GM12878 (cell line): ENCODE results near the gene ZNF322. TPM values are rescaled to one million over a fixed set of nuclear protein-coding genes. Genes with fewer than 3 reads are reported as not detected.
"Not testable (repeated sequence)": the region's sequence is repeated elsewhere in the genome, so short reads cannot be mapped to it uniquely, and the experiment has no call there.

ENCODE experiments used
- ATAC-seq: fragments of 200-7000 bp; cut with Tn5 transposase; 3 replicates; pipeline ENCODE4 v1.9.1; 2020; ENCODE audit warnings: mild to moderate bottlenecking, moderate library complexity
- BruUV-seq: library from RNA; stranded (reverse); fragments of 400-500 nt; replicated peaks from 2 replicates; lab custom pipeline; 2021; lab: Mats Ljungman, UMichigan
- CTCF ChIA-PET: fragments of 300-600 bp; sonication (Branson Sonifier 250); formaldehyde crosslinking; extraction: SDS; loops from one replicate; lab custom pipeline; 2021; ENCODE audit warnings: inconsistent platforms; lab: Yijun Ruan, JAX
- POLR2A ChIA-PET: fragments of 350-600 bp; formaldehyde crosslinking; extraction: SDS; loops from one replicate; lab custom pipeline; 2021; ENCODE audit warnings: inconsistent platforms; lab: Charles Lee
- RAD21 ChIA-PET: fragments of 300-600 bp; sonication (Branson Sonifier 250); formaldehyde crosslinking; loops from one replicate; lab custom pipeline; 2023; ENCODE audit warnings: antibody characterized with exemption; ENCODE audit not compliant: unreplicated experiment; lab: Charles Lee
- SMC1A ChIA-PET: fragments of 300-600 bp; sonication (Branson Sonifier 250); formaldehyde crosslinking; loops from one replicate; lab custom pipeline; 2023; ENCODE audit not compliant: unreplicated experiment, uncharacterized antibody; lab: Charles Lee
- DNase-seq: peaks from one replicate; pipeline ENCODE4 v3.0.0-alpha.2; 2011; ENCODE audit warnings: low read depth, low spot score
- FAIRE-seq: peaks from 3 replicates; lab custom pipeline; 2011; peaks lifted over from hg19 to GRCh38; lab: Jason Lieb, UNC
- H2AFZ ChIP-seq: 2 replicates; pipeline ENCODE4 v1.6.0; 2011; ENCODE audit warnings: low read depth, low read length, control low read depth; ENCODE audit not compliant: control insufficient read depth
- H3K27ac ChIP-seq: 2 replicates; pipeline ENCODE4 v1.5.1; 2011; ENCODE audit warnings: control low read depth; ENCODE audit not compliant: control insufficient read depth, insufficient read depth
- H3K27me3 ChIP-seq, 2 experiments: replicated peaks in 1 of 2; 2 replicates each; pipeline versions ENCODE4 v1.6.0 to v1.6.1; 2011; ENCODE audit warnings: low read length in 1 of 2; ENCODE audit not compliant: control insufficient read depth in 2 of 2, insufficient read depth in 2 of 2
- H3K36me3 ChIP-seq, 2 experiments: 2 replicates each; pipeline ENCODE4 v1.5.1; 2011; ENCODE audit warnings: low read length in 1 of 2; ENCODE audit not compliant: control insufficient read depth in 2 of 2, insufficient read depth in 2 of 2
- H3K4me1 ChIP-seq: 2 replicates; pipeline ENCODE4 v1.6.1; 2011; ENCODE audit warnings: mild to moderate bottlenecking, low read length, moderate library complexity, mixed read lengths; ENCODE audit not compliant: control insufficient read depth, insufficient read depth
- H3K4me2 ChIP-seq: 2 replicates; pipeline ENCODE4 v1.6.0; 2011; ENCODE audit warnings: control low read depth; ENCODE audit not compliant: control insufficient read depth, insufficient read depth
- H3K4me3 ChIP-seq: fragments of 200-600 bp; sonication (generic); 2 replicates; pipeline ENCODE4 v1.5.1; 2016
- H3K79me2 ChIP-seq: 2 replicates; pipeline ENCODE4 v1.6.0; 2011; ENCODE audit warnings: low read length; ENCODE audit not compliant: control insufficient read depth, insufficient read depth
- H3K9ac ChIP-seq: 2 replicates; pipeline ENCODE4 v1.8.0; 2011; ENCODE audit warnings: low read length, control low read depth, mixed read lengths; ENCODE audit not compliant: control insufficient read depth, insufficient read depth
- H3K9me3 ChIP-seq: replicated peaks from 3 replicates; pipeline ENCODE4 v1.5.1; 2011; ENCODE audit warnings: mild to moderate bottlenecking, low read length; ENCODE audit not compliant: control insufficient read depth, insufficient read depth
- H4K20me1 ChIP-seq: 2 replicates; pipeline ENCODE4 v1.6.0; 2011; ENCODE audit not compliant: control insufficient read depth, insufficient read depth
- WGBS: methylation state at CpG from one replicate; pipeline ENCODE4 v1.1.6; 2016; ENCODE audit warnings: low lambda C conversion rate; ENCODE audit not compliant: insufficient replicate concordance, insufficient coverage; ENCODE audit errors: missing lambda C conversion rate; 5-methylcytosine and 5-hydroxymethylcytosine counted together
- in situ Hi-C: fragments of 300-500 bp; cut with MboI; formaldehyde crosslinking; loops from 9 replicates; pipeline ENCODE4 v1.14.3; 2018; ENCODE audit warnings: mixed read lengths
- intact Hi-C: fragments of 100-400 bp; cut with micrococcal nuclease; formaldehyde crosslinking; loops from one replicate; pipeline ENCODE4 v1.14.2; 2022; ENCODE audit not compliant: unreplicated experiment
- polyA plus RNA-seq, 11 experiments: library from polyadenylated mRNA; depleted of rRNA in 4 of 11; unstranded in 6 of 11; stranded (reverse) in 5 of 11; fragments of >200 nt; fragmentation: Nextera tagmentation in 4 of 11; fragmentation: Illumina TruSeq in 1 of 11; extraction: Ambion mirVana in 4 of 11; extraction: Trizol in 1 of 11; gene quantifications; 1 replicate in 1 of 11; 2 replicates in 10 of 11; pipeline versions ENCODE4 v1.2.1 to v1.2.3, GENCODE V29; 2011 to 2016; ENCODE audit warnings: inconsistent platforms in 2 of 11, missing spikeins in 2 of 11, low read depth in 1 of 11
- total RNA-seq, 4 experiments: library from RNA; depleted of rRNA in 3 of 4; stranded (reverse); fragments of >200 nt in 3 of 4; fragmentation: Illumina TruSeq in 1 of 4; extraction: Trizol in 1 of 4; gene quantifications; 2 replicates each; pipeline versions ENCODE4 v1.2.1 to v1.2.3, GENCODE V29; 2013 to 2021

Gene ZNF322
- total and polyA plus RNA-seq, 10 of the 15 experiments (the other 5 are each of a cell fraction or from before 2014, with no cell fraction given): 2.7 to 19.1 (median 11.9) TPM

DNA sequence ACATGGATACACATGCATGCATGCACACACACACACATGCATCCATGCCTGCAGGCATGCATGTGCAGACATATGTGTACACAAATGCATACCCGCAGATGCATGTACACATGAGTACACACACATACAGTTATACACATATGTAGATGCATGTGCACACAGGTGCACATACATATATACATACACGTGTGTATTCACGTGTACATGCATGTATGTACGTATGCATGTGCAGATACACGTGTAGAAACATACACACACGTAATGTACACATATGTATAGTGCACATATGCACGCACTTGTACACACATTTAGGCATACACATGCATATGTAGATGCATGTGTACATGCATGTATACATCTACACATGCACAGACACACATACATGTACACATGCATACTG lies 11.0 kb upstream of the ZNF322 start:
- H2AFZ ChIP-seq, RAD21 ChIA-PET, CTCF ChIA-PET, H3K79me2 ChIP-seq, H3K27me3 ChIP-seq, H3K4me2 ChIP-seq, BruUV-seq, FAIRE-seq, H3K4me3 ChIP-seq, H3K27ac ChIP-seq, ATAC-seq, intact Hi-C loops, POLR2A ChIA-PET, H3K4me1 ChIP-seq, SMC1A ChIA-PET, H3K9ac ChIP-seq, H4K20me1 ChIP-seq, H3K36me3 ChIP-seq, DNase-seq, H3K9me3 ChIP-seq: not testable (repeated sequence)
- WGBS: 64% methylated on average over 7 of the region's 7 CpGs
- in situ Hi-C loops: loop anchor here (25.0 kb wide), 4 partner anchors 717 to 1667 kb away; partner anchors contain the start of genes ZKSCAN3, ZNF165, ZNF391 and ZSCAN31

DNA sequence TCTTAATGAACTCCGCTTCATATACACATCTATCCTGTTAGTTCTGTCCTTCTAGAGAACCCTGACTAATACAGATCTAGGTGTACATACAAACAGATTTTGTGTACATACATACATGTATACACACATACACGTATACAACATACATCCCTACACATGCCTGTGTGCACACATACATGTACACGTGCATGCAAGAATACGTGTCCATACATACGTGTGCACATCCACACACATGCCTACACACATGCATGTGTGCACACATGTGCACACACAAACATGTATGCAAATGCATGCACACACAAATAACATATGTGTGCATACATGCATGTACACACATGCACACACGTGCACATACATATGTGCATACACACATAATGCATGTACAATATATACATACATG lies 10.5 kb upstream of the ZNF322 start:
- not testable (repeated sequence) for BruUV-seq
- WGBS: 79% methylated on average over 6 of the region's 6 CpGs

More for the DNA sequence above, 10.5 kb upstream of the ZNF322 start:
- H3K9ac ChIP-seq, H3K36me3 ChIP-seq, SMC1A ChIA-PET, DNase-seq, H3K4me2 ChIP-seq, ATAC-seq, RAD21 ChIA-PET, H3K9me3 ChIP-seq, CTCF ChIA-PET, H3K4me3 ChIP-seq, H3K27ac ChIP-seq, H2AFZ ChIP-seq, POLR2A ChIA-PET, H3K4me1 ChIP-seq, intact Hi-C loops, FAIRE-seq, H3K79me2 ChIP-seq, H3K27me3 ChIP-seq, H4K20me1 ChIP-seq: not testable (repeated sequence)
- in situ Hi-C loops: loop anchor here (25.0 kb wide), 4 partner anchors 717 to 1667 kb away; partner anchors contain the start of genes ZKSCAN3, ZNF165, ZNF391 and ZSCAN31
